NT2/D1 (cell line): ENCODE results near the gene ATM.

Experiments
- SUZ12 ChIP-seq: IDR thresholded peaks from 2 replicates; pipeline ENCODE4 v1.6.1; 2011; ENCODE audit not compliant: insufficient read length, insufficient read depth; ENCODE audit errors: extremely low read depth
- ZNF274 ChIP-seq: IDR thresholded peaks from 2 replicates; pipeline ENCODE4 v1.6.1; 2011; ENCODE audit warnings: mild to moderate bottlenecking, low read depth, low read length

GRCh38 chr11:108213784-108214183 is 9.1 kb upstream of the ATM start:
- TF ChIP-seq SUZ12: no peak
- no peak for TF ChIP-seq ZNF274
